GM12874 (cell line): ENCODE data around the gene PRDM11.

Experiments
- TF ChIP-seq, protein P1 (sequence below): IDR thresholded peaks from 2 replicates; pipeline ENCODE4 v1.5.1; 2011; ENCODE audit warnings: low read depth, mild to moderate bottlenecking, control low read depth, low read length, moderate library complexity; ENCODE audit not compliant: insufficient read depth

The PRDM11 gene

DNA sequence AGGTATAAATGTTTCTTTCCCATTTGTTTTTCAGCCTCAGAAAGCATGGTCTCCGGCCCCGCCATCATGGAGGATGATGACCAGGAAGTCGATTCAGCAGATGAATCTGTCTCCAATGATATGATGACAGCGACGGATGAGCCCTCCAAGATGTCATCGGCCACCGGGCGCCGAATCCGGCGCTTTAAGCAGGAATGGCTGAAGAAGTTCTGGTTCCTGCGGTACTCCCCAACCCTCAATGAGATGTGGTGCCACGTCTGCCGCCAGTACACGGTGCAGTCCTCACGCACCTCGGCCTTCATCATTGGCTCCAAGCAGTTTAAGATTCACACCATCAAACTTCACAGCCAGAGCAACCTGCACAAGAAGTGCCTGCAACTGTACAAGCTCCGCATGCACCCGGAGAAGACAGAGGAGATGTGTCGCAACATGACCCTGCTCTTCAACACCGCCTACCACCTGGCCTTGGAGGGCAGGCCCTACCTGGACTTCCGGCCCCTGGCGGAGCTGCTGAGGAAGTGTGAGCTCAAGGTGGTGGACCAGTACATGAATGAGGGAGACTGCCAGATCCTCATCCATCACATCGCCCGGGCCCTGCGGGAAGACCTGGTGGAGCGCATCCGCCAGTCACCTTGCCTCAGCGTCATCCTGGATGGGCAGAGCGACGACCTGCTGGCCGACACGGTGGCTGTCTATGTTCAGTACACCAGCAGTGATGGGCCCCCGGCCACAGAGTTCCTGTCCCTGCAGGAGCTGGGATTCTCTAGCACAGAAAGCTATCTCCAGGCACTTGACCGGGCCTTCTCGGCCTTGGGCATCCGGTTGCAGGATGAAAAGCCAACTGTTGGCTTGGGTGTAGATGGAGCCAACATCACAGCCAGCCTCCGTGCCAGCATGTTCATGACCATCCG lies 79.8 kb downstream of the PRDM11 start:
- TF ChIP-seq, protein P1, sequence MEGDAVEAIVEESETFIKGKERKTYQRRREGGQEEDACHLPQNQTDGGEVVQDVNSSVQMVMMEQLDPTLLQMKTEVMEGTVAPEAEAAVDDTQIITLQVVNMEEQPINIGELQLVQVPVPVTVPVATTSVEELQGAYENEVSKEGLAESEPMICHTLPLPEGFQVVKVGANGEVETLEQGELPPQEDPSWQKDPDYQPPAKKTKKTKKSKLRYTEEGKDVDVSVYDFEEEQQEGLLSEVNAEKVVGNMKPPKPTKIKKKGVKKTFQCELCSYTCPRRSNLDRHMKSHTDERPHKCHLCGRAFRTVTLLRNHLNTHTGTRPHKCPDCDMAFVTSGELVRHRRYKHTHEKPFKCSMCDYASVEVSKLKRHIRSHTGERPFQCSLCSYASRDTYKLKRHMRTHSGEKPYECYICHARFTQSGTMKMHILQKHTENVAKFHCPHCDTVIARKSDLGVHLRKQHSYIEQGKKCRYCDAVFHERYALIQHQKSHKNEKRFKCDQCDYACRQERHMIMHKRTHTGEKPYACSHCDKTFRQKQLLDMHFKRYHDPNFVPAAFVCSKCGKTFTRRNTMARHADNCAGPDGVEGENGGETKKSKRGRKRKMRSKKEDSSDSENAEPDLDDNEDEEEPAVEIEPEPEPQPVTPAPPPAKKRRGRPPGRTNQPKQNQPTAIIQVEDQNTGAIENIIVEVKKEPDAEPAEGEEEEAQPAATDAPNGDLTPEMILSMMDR, result no peak

DNA sequence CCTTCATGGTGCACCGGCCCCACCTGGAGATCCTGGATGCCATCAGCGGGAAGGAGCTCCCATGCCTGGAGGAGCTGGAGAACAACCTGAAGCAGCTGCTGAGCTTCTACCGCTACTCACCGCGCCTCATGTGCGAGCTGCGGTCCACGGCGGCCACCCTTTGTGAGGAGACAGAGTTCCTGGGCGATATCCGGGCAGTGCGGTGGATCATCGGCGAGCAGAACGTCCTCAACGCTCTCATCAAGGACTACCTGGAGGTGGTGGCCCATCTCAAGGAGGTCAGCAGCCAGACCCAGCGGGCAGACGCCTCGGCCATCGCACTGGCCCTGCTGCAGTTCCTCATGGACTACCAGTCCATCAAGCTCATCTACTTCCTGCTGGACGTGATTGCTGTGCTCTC lies 80.5 kb downstream of the PRDM11 start:
- TF ChIP-seq, protein P1, result no peak

DNA sequence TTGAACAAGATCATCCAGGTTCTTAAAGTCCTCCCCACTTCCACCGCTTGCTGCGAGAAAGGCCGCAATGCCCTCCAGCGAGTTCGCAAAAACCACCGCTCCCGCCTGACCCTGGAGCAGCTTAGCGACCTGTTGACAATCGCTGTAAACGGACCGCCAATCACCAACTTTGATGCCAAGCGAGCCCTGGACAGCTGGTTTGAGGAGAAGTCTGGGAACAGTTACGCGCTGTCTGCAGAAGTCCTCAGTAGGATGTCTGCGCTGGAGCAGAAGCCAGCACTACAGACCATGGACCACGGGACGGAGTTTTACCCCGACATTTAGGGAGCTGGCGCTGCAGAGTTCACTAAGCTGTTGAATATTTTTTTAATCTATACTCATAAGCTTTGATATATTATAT lies 81.4 kb downstream of the PRDM11 start:
- TF ChIP-seq, protein P1, result no peak

DNA sequence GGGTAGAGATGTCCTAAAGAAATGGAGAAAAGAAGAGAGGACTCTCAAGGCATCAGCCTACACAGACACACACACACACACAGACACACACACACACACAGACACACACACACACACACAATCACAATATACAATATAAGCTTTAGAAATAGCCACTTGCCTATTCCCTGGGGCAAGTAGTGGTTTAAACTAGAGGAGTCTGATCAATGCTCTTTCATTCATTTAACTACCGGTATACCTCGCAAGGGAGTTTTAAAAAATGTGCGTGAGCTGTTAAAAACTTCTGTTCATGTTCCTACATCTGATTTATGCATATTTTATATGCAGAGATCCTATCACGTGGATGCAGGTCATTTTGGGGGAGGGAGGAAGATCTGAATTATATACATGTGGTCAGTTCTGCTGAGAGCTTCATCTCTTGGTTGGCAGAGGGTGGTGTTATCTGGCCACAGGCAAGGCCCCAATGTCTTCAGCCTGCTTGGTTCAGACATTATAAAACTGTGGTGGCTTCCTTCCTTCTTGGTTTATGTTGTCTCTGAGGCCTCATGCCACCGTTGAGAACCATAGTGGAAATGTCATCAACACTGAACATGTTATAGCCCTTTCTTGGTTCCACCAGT lies 83.1 kb downstream of the PRDM11 start:
- TF ChIP-seq, protein P1, result no peak

DNA sequence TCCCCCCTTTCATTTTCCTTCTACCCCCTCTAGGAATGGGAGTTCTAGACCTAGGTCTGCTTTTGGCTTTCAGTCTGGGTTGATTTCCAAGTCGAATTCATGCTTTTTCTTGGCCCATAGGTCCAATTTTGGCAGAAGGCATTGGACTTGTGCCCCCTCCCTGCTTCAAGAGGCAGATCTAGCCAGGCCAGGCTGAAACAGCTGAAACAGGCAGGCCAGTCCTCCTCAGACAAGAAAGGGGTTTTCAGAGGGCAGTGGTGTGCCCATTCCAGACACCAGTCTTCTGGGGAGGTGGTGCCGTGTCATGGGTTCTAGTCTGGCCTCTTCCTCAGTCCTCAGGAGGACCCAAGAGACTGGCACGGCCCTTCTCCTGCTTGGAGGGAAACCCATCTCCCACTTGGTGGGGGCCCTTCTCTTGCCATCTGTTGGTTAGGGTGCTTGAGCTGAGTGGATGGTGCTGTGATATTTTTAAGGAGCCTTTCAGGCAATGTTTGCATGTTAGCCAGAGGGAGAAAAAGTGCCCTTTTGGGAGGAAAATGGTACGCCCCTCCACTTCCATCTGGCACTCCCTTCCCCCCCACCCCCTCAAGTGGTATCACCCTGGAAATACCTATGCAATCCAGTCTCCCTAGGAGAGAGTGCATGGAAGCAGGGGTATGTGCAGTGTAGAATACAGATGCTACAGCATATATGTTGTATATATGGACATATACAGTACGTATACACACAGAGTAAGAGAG lies 86.1 kb downstream of the PRDM11 start:
- TF ChIP-seq, protein P1, result no peak

DNA sequence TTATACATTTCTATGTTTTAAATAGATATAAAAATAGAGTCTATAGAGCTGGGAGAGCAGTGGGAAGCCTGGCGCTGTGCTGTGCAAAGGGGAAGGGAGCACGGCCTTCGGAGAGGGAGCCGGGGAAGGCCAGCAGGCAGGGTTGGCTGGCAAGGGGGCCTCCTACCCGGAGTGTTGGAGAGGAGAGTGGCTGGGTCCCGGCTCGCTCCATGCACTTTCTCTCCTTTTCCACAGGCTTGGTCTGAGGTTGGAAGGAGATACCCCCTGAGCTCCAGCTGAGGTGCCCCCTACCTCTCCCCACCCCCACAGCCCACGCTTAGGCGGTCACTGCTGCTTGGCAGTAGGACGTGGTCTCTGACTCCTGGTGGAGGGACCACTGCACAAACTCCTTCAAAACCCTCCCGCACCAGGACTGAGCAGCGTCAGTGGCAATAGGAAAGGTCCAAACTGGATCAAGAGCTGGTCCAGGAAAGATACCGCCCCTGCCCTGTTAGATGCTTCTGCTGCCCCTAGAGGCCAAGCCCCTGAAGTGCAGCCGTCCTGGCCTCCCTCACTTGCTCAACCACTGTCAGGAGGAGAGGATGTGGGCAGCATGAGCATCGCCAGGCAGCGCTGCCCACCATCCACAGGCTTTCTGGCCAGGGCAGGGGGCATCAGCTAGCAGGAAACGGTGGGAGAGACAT lies 86.8 kb downstream of the PRDM11 start:
- TF ChIP-seq, protein P1, result peak; percentile 90

DNA sequence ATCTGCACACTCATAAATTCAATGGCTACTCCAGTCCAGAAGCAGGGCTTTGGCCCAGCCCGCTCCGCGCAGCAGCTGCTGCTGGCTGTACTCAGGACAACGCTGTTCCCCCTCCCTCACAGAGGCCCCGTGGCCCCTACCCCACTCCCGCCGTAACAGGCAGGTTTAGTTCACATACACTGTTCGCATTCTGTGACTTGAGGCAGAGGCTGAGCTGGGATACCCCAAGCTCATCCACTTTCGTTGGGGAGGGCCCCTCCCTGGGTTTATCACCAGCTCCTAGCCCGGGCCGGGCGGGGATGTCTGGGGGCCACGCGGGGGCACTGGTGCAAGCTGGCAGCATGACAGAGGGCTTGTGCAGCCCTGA lies 87.3 kb downstream of the PRDM11 start:
- TF ChIP-seq, protein P1, result no peak
